Heart left ventricle (tissue), 13 donors: ENCODE results near the gene RMP24.

Experiments
- CTCF ChIP-seq, 12 donors: fragments of 200-600 bp; sonication (generic) in 4 of 12; IDR thresholded peaks; one replicate each; pipeline versions ENCODE4 v1.5.0 to v1.8.0; 2018 to 2022; ENCODE audit warnings: antibody characterized with exemption in 12 of 12, mild to moderate bottlenecking in 5 of 12
- POLR2A ChIP-seq, 2 donors: fragments of 450-650 bp; IDR thresholded peaks; one replicate each; pipeline ENCODE4 v1.6.1; 2017; ENCODE audit warnings: antibody characterized with exemption in 2 of 2, mild to moderate bottlenecking in 2 of 2, moderate library complexity in 2 of 2
- donor health status: ischemic (EF 13 %, LVEDD 7.1; RV severe dilation, severe dysfunction).
- donor health status: DM: no; HTN: yes; CAD: no.
- donor health status: DM: no; HTN: no; CAD: no.
- donor health status: ischemic (EF 25% LVEDD 6.9; RV normal size, moderate dysfunction).
- donor health status: ischemic (EF 25% LVEDD 5.7; RV mildly dilated, moderate dysfunction).
- donor health status: ischemic (EF 35%, LVEDD 5.7; RV mildly dilated, moderate dysfunction).
- donor health status: nonischemic (EF 11% LVEDD 7.7; RV severe dilation, severe dysfunction).
- donor health status: DM: yes; HTN: yes; CAD: no.
- donor health status: PGD.
- donor health status: ischemic (EF 29% LVEDD 5.4; RV normal size, mild dysfunction).
- donor health status: nonischemic (EF 23%, LVEDD 6.1; RV moderate dilation, normal function).

GRCh38 chr18:35991696-35992095, 19.2 kb downstream of the RMP24 start:
- no peak for TF ChIP-seq CTCF (IDR thresholded peaks at IDR 0.05)
- no peak for TF ChIP-seq POLR2A (IDR thresholded peaks at IDR 0.05)
